ENCODE measurements around the gene HSPA6.
"Not testable (repeated sequence)": the region's sequence is repeated elsewhere in the genome, so short reads cannot be mapped to it uniquely, and the experiment has no call there.

Gene HSPA6

GRCh38 chr1:161523817-161524741 is at the start of gene HSPA6:
HSPA6 (plus strand) TSS chr1:161524540; CDS start chr1:161524659, 119 bp downstream.
- peak; percentile 87 for DNase-seq

GRCh38 chr1:161477711-161478110 is 46.6 kb upstream of the HSPA6 start:
- DNase-seq, result not testable (repeated sequence)

- DNase-seq, result no peak
Observed at GRCh38 chr1:161478985-161479384, 45.4 kb upstream of the HSPA6 start.

- DNase-seq, result no peak
Observed at GRCh38 chr1:161480381-161481035, 43.8 kb upstream of the HSPA6 start.

GRCh38 chr1:161481624-161482392 is 42.5 kb upstream of the HSPA6 start:
- no peak for DNase-seq

GRCh38 chr1:161482610-161483009 is 41.7 kb upstream of the HSPA6 start:
- DNase-seq, result no peak

GRCh38 chr1:161483361-161483760 is 41.0 kb upstream of the HSPA6 start:
- no peak for DNase-seq

GRCh38 chr1:161484613-161485012 is 39.7 kb upstream of the HSPA6 start:
- peak; percentile 78 for DNase-seq

- peak; percentile 96 for DNase-seq
Observed at GRCh38 chr1:161486806-161487741, 37.3 kb upstream of the HSPA6 start.

- DNase-seq, result peak; percentile 75
Observed at GRCh38 chr1:161491472-161491871, 32.9 kb upstream of the HSPA6 start.

GRCh38 chr1:161492827-161493226 is 31.5 kb upstream of the HSPA6 start:
- no peak for DNase-seq

- peak; percentile 75 for DNase-seq
Observed at GRCh38 chr1:161494091-161494735, 30.1 kb upstream of the HSPA6 start.

- no peak for DNase-seq
Observed at GRCh38 chr1:161495490-161495889, 28.9 kb upstream of the HSPA6 start.

- no peak for DNase-seq
Observed at GRCh38 chr1:161497961-161498360, 26.4 kb upstream of the HSPA6 start.

- no peak for DNase-seq
Observed at GRCh38 chr1:161498646-161499045, 25.7 kb upstream of the HSPA6 start.

- DNase-seq, result no peak
Observed at GRCh38 chr1:161499099-161500039, 25.0 kb upstream of the HSPA6 start.

- DNase-seq, result no peak
Observed at GRCh38 chr1:161501234-161501633, 23.1 kb upstream of the HSPA6 start.

- no peak for DNase-seq
Observed at GRCh38 chr1:161502181-161502580, 22.2 kb upstream of the HSPA6 start.

GRCh38 chr1:161502641-161503393 is 21.5 kb upstream of the HSPA6 start:
- DNase-seq, result peak; percentile 57

GRCh38 chr1:161503394-161503748 is 21.0 kb upstream of the HSPA6 start:
- DNase-seq, result no peak
